ENCODE data around the gene SRGAP1. TPM values are rescaled to one million over a fixed set of nuclear protein-coding genes. Genes with fewer than 3 reads are reported as not detected.

The SRGAP1 gene
- total and polyA plus RNA-seq, 9 of the 15 experiments (the other 6 are each of a cell fraction or from before 2014, with no cell fraction given), result 0.01 to 0.13 (median 0.04) TPM; not detected in 3

- in situ Hi-C loops (cut with MboI), result no loop called here
- Histone ChIP-seq H3K79me2 (ENCODE audit: control insufficient read depth, insufficient read depth, low read length) (no peaks in the 10 kb centered on the region), H3K27me3 (ENCODE audit: control insufficient read depth in 2 of 2, insufficient read depth in 2 of 2, low read length in 2 of 2) (0 out of 5 replicates have a peak, but pooled peaks cover 0 to 3% of the 10 kb centered on the region in 2 experiments), H3K4me1 (replicated peaks in 1 of 2; ENCODE audit: control insufficient read depth in 2 of 2, insufficient read depth in 2 of 2, low read length in 2 of 2) (no peaks in the 10 kb centered on the region), H3K27ac (ENCODE audit: extremely low read depth, low read depth, low read length) (no peak overlapping the region), H2AFZ (ENCODE audit: low read depth, low read length) (no peak overlapping the region), H3K9ac (ENCODE audit: insufficient read depth in 1 of 2, low read depth in 2 of 2, low read length in 2 of 2) (no peak overlapping the region), H3K9me3 (replicated peaks; ENCODE audit: control insufficient read depth, insufficient read depth, low read depth, low read length) (no peaks in the 10 kb centered on the region), H3K9me1 (ENCODE audit: control insufficient read depth, insufficient read depth, low read length) (no peaks in the 10 kb centered on the region), H3K4me3 (no peak overlapping the region), H3K4me2 (ENCODE audit: insufficient read depth, low read length) (no peak overlapping the region), H4K20me1 (replicated peaks; ENCODE audit: control insufficient read depth, insufficient read depth, low read length) (no peaks in the 10 kb centered on the region), H3K36me3 (ENCODE audit: control insufficient read depth, insufficient read depth, low read length) (no peaks in the 10 kb centered on the region)
- no peak for ATAC-seq
- ChIA-PET CTCF (ENCODE audit: low intra/inter-chr PET ratio) (no interaction called here), POLR2A (no interaction called here)
- no peak for FAIRE-seq
- TF ChIP-seq YBX1 (IDR thresholded peaks at IDR 0.05) (no peak), TFAM (CRISPR knock-in tag; conservative IDR thresholded peaks at IDR 0.05) (no peak), ZNF583 (CRISPR knock-in tag; IDR thresholded peaks at IDR 0.05) (no peak), CTCF (IDR thresholded peaks at IDR 0.05 in 2 of 3, conservative IDR thresholded peaks at IDR 0.05 in 1 of 3; ENCODE audit: insufficient read depth in 2 of 3, low read depth in 1 of 3, low read length in 3 of 3) (no peak), SNRNP70 (optimal IDR thresholded peaks at IDR 0.05; ENCODE audit: low read depth, low read length) (no peak), PPARD (CRISPR knock-in tag; IDR thresholded peaks at IDR 0.05) (no peak), U2AF1 (optimal IDR thresholded peaks at IDR 0.05; ENCODE audit: low read depth, low read length) (no peak), CREB1 (IDR thresholded peaks at IDR 0.05) (no peak), CREB1 (CRISPR knock-in tag; IDR thresholded peaks at IDR 0.05) (no peak), NFE2 (IDR thresholded peaks at IDR 0.05; ENCODE audit: low read depth) (no peak)
- BruUV-seq (replicated peaks), result no TSS peak
- 0% methylated on average over 2 of the region's 2 CpGs for WGBS (ENCODE audit: insufficient coverage, low coverage, missing lambda C conversion rate)
- intact Hi-C loops (cut with micrococcal nuclease), result no loop called here
- DNase-seq (ENCODE audit: extremely low read depth in 1 of 4, low spot score in 3 of 4), result no peak
Observed at GRCh38 chr12:64019101-64019500, 174.6 kb downstream of the SRGAP1 start.

Measured in K562 (cell line).